A549 (cell line): ENCODE measurements around the gene CRYBB1. TPM values are rescaled to one million over a fixed set of nuclear protein-coding genes. Genes with fewer than 3 reads are reported as not detected.

Experiments used
- EP300 ChIP-seq, 2 experiments: fragments of >200 bp; sonication (Bioruptor Twin); formaldehyde crosslinking; IDR thresholded peaks; 2 replicates in 1 of 2; 3 replicates in 1 of 2; pipeline ENCODE4 v1.6.1; 2016 to 2017
- KDM1A ChIP-seq: fragments of 200-600 bp; sonication (generic); IDR thresholded peaks from 2 replicates; pipeline ENCODE4 v1.6.1; 2016; ENCODE audit warnings: low read depth, mild to moderate bottlenecking
- NR3C1 ChIP-seq: fragments of >200 bp; sonication (Bioruptor Twin); formaldehyde crosslinking; IDR thresholded peaks from 3 replicates; pipeline ENCODE4 v1.6.1; 2017
- polyA plus RNA-seq, 4 experiments: library from polyadenylated mRNA; depleted of rRNA in 3 of 4; stranded (reverse); fragments of >200 nt; fragmentation: RNase III in 1 of 4; extraction: RNeasy Plus Mini Kit Qiagen cat#74134 plus additional on column Dnase treatment in 1 of 4; gene quantifications; 2 replicates in 3 of 4; 3 replicates in 1 of 4; pipeline ENCODE4 v1.2.3, GENCODE V29; 2011 to 2017
- small RNA-seq, 6 experiments: library from RNA; depleted of rRNA; stranded (forward); fragments of <200 nt; gene quantifications; one replicate each; pipeline ENCODE3, GENCODE V24; 2012

Gene CRYBB1
- polyA plus RNA-seq, 2 of the 4 experiments (the other 2 are of a cell fraction), result not detected

GRCh38 chr22:26549902-26550497 is 67.8 kb downstream of the CRYBB1 start (continued):
- TF ChIP-seq KDM1A (no peak), EP300 (IDR thresholded peaks at IDR 0.05) (no peak), NR3C1 (no peak)

Small RNAs within 50 kb of the gene (small RNA-seq; reads per million reads assigned to genes)
- gene MIR548J (2.7 to 102 (median 53.1) reads per million in 6 experiments), gene RF01874 (0 reads per million in 6 experiments)

Other genes with a start within 250 kb of the CRYBB1 start
- 1.2 and 1.3 TPM in 2 replicates for gene ASPHD2, start 188.8 kb downstream of the CRYBB1 start, polyA plus RNA-seq (2011; rRNA removed)
- 0.72 to 0.92 TPM (median 0.84 TPM) in 3 replicates for gene ASPHD2, start 188.8 kb downstream of the CRYBB1 start, polyA plus RNA-seq (2017; fragmentation: RNase III; extraction: RNeasy Plus Mini Kit Qiagen cat#74134 plus additional on column Dnase treatment)
- gene HPS4, start 134.2 kb downstream of the CRYBB1 start, polyA plus RNA-seq (2011; rRNA removed), result 25.7 and 30.2 TPM in 2 replicates
- 10.8 to 12.7 TPM (median 11.8 TPM) in 3 replicates for gene HPS4, start 134.2 kb downstream of the CRYBB1 start, polyA plus RNA-seq (2017; fragmentation: RNase III; extraction: RNeasy Plus Mini Kit Qiagen cat#74134 plus additional on column Dnase treatment)
- 36.4 and 38.4 TPM in 2 replicates for gene SRRD, start 134.2 kb downstream of the CRYBB1 start, polyA plus RNA-seq (2011; rRNA removed)
- 13.1 to 14.2 TPM (median 14.1 TPM) in 3 replicates for gene SRRD, start 134.2 kb downstream of the CRYBB1 start, polyA plus RNA-seq (2017; fragmentation: RNase III; extraction: RNeasy Plus Mini Kit Qiagen cat#74134 plus additional on column Dnase treatment)
- 26.8 and 28.8 TPM in 2 replicates for gene TFIP11, start 105.6 kb downstream of the CRYBB1 start, polyA plus RNA-seq (2011; rRNA removed)
- gene TFIP11, start 105.6 kb downstream of the CRYBB1 start, polyA plus RNA-seq (2017; fragmentation: RNase III; extraction: RNeasy Plus Mini Kit Qiagen cat#74134 plus additional on column Dnase treatment), result 18.5 to 21.1 TPM (median 20.7 TPM) in 3 replicates
- 10.5 and 13.6 TPM in 2 replicates for gene TPST2, start 27.9 kb downstream of the CRYBB1 start, polyA plus RNA-seq (2011; rRNA removed)
- gene TPST2, start 27.9 kb downstream of the CRYBB1 start, polyA plus RNA-seq (2017; fragmentation: RNase III; extraction: RNeasy Plus Mini Kit Qiagen cat#74134 plus additional on column Dnase treatment), result 6.9 to 10.3 TPM (median 7.0 TPM) in 3 replicates
- not detected in 2 replicates for gene CRYBA4, start 3.9 kb upstream of the CRYBB1 start, polyA plus RNA-seq (2011; rRNA removed)
- gene CRYBA4, start 3.9 kb upstream of the CRYBB1 start, polyA plus RNA-seq (2017; fragmentation: RNase III; extraction: RNeasy Plus Mini Kit Qiagen cat#74134 plus additional on column Dnase treatment), result not detected in 3 replicates
- 2.2 and 3.1 TPM in 2 replicates for gene MIAT, start 39.6 kb upstream of the CRYBB1 start, polyA plus RNA-seq (2011; rRNA removed)
- gene MIAT, start 39.6 kb upstream of the CRYBB1 start, polyA plus RNA-seq (2017; fragmentation: RNase III; extraction: RNeasy Plus Mini Kit Qiagen cat#74134 plus additional on column Dnase treatment), result 1.1 to 2.2 TPM (median 1.5 TPM) in 3 replicates